Endothelial cell (in vitro differentiated cells): ENCODE results near the gene DCLK1. TPM values are rescaled to one million over a fixed set of nuclear protein-coding genes. Genes with fewer than 3 reads are reported as not detected.

Experiments used
- DNase-seq: peaks from one replicate; pipeline ENCODE4 v3.0.0; 2021; ENCODE audit warnings: low spot score
- H3K27ac Mint-ChIP-seq: one replicate; pipeline ENCODE4 v1.8.0; 2021; ENCODE audit warnings: mixed read lengths, inconsistent platforms; ENCODE audit not compliant: unreplicated experiment
- H3K27me3 Mint-ChIP-seq: one replicate; pipeline ENCODE4 v1.8.0; 2021; ENCODE audit warnings: mild to moderate bottlenecking, moderate library complexity, mixed read lengths, inconsistent platforms; ENCODE audit not compliant: unreplicated experiment
- H3K36me3 Mint-ChIP-seq: one replicate; pipeline ENCODE4 v1.8.0; 2021; ENCODE audit warnings: mild to moderate bottlenecking, low read depth, mixed read lengths, inconsistent platforms; ENCODE audit not compliant: unreplicated experiment
- H3K4me1 Mint-ChIP-seq: one replicate; pipeline ENCODE4 v1.8.0; 2021; ENCODE audit warnings: mild to moderate bottlenecking, mixed read lengths, inconsistent platforms; ENCODE audit not compliant: unreplicated experiment
- H3K4me3 Mint-ChIP-seq: one replicate; pipeline ENCODE4 v1.8.0; 2021; ENCODE audit warnings: mild to moderate bottlenecking, mixed read lengths, inconsistent platforms; ENCODE audit not compliant: unreplicated experiment
- H3K9me3 Mint-ChIP-seq: one replicate; pipeline ENCODE4 v1.8.0; 2021; ENCODE audit warnings: mixed read lengths, inconsistent platforms; ENCODE audit not compliant: unreplicated experiment
- CTCF ChIP-seq: fragments of 200-600 bp; sonication (generic); IDR thresholded peaks from one replicate; pipeline ENCODE4 v1.5.0; 2021; ENCODE audit warnings: antibody characterized with exemption; ENCODE audit not compliant: unreplicated experiment
- total RNA-seq: library from RNA; stranded (reverse); fragmentation: NEBNext Ultra II Directional; extraction: Animal tissue kit (Norgen Biotek cat#: 25700); gene quantifications from one replicate; pipeline ENCODE4 v1.2.1, GENCODE V29; 2021; ENCODE audit not compliant: unreplicated experiment

Gene DCLK1
- total RNA-seq, 1 donor from 2014 or later = 1.6 TPM

- no peaks in the 10 kb centered on the region for H3K36me3 Mint-ChIP-seq
- no peak overlapping the region for H3K4me3 Mint-ChIP-seq
- DNase-seq = no peak
- no peaks in the 10 kb centered on the region for H3K4me1 Mint-ChIP-seq
- H3K27ac Mint-ChIP-seq = no peak overlapping the region
- no peak for TF ChIP-seq CTCF
- H3K27me3 Mint-ChIP-seq = no peaks in the 10 kb centered on the region
- no peaks in the 10 kb centered on the region for H3K9me3 Mint-ChIP-seq
Observed at GRCh38 chr13:35741657-35742056, 389.5 kb downstream of the DCLK1 start.

- Mint-ChIP-seq H3K27me3 (no peaks in the 10 kb centered on the region), H3K36me3 (no peaks in the 10 kb centered on the region), H3K4me3 (no peak overlapping the region), H3K27ac (no peak overlapping the region), H3K9me3 (no peaks in the 10 kb centered on the region), H3K4me1 (no peaks in the 10 kb centered on the region)
- no peak for DNase-seq
- TF ChIP-seq CTCF = no peak
Observed at GRCh38 chr13:35736876-35737275, 394.3 kb downstream of the DCLK1 start.

- no peak for TF ChIP-seq CTCF
- Mint-ChIP-seq H3K4me3 (no peak overlapping the region), H3K9me3 (no peaks in the 10 kb centered on the region), H3K27ac (no peak overlapping the region), H3K4me1 (no peaks in the 10 kb centered on the region), H3K36me3 (no peaks in the 10 kb centered on the region), H3K27me3 (no peaks in the 10 kb centered on the region)
- DNase-seq = no peak
Observed at GRCh38 chr13:35733827-35734226, 397.4 kb downstream of the DCLK1 start.

GRCh38 chr13:35732565-35732964 is 398.6 kb downstream of the DCLK1 start:
- no peak for TF ChIP-seq CTCF
- Mint-ChIP-seq H3K27me3 (no peaks in the 10 kb centered on the region), H3K36me3 (no peaks in the 10 kb centered on the region), H3K4me3 (no peak overlapping the region), H3K27ac (no peak overlapping the region), H3K9me3 (no peaks in the 10 kb centered on the region), H3K4me1 (no peaks in the 10 kb centered on the region)
- no peak for DNase-seq

GRCh38 chr13:35731471-35731870 is 399.7 kb downstream of the DCLK1 start:
- no peaks in the 10 kb centered on the region for H3K36me3 Mint-ChIP-seq
- no peaks in the 10 kb centered on the region for H3K27me3 Mint-ChIP-seq
- no peaks in the 10 kb centered on the region for H3K9me3 Mint-ChIP-seq
- no peak for DNase-seq
- no peak overlapping the region for H3K4me3 Mint-ChIP-seq
- no peak overlapping the region for H3K27ac Mint-ChIP-seq
- TF ChIP-seq CTCF = no peak
- H3K4me1 Mint-ChIP-seq = no peaks in the 10 kb centered on the region
